ENCODE data around the gene CHMP4B. TPM values are rescaled to one million over a fixed set of nuclear protein-coding genes. Genes with fewer than 3 reads are reported as not detected.

The CHMP4B gene
- total and polyA plus RNA-seq, 2 donors (not counting 1 experiment from before 2014, with no cell fraction given) = 62.3 to 83.9 TPM

- no peak overlapping the region for H3K9ac ChIP-seq (ENCODE audit: low read length)
- H3K4me2 ChIP-seq (replicated peaks; ENCODE audit: low read depth, low read length, poor library complexity, severe bottlenecking) = peak overlapping the region; percentile 47
- ChIA-PET POLR2A (interaction anchor here (1.8 kb wide), 1 partner anchor 47 kb away, joined by 6 read pairs; the partner anchor contains the start of gene CHMP4B), CTCF (interaction anchor here (0.6 to 1.3 kb wide), 4 partner anchors 126 to 285 kb away, joined by 3 to 8 read pairs (median 3); no protein-coding TSS in a partner anchor)
- H2AFZ ChIP-seq (ENCODE audit: insufficient read depth, low read depth, low read length, poor library complexity, severe bottlenecking) = no peak overlapping the region
- Mint-ChIP-seq H3K27ac (peak overlapping the region; percentile 88), H3K9me3 (ENCODE audit: insufficient read depth) (no peaks in the 10 kb centered on the region), H3K4me1 (peaks cover 34% of the 10 kb centered on the region), H3K4me3 (peak overlapping the region; percentile 74), H3K27me3 (no peaks in the 10 kb centered on the region)
- intact Hi-C loops (cut with micrococcal nuclease) = no loop called here
- H3K27ac ChIP-seq (ENCODE audit: low read length in 2 of 2) = peak overlapping the region; percentile 28 to 71
- TF ChIP-seq EZH2 (IDR thresholded peaks at IDR 0.05; ENCODE audit: borderline replicate concordance, insufficient read depth, low read depth, low read length, poor library complexity, severe bottlenecking) (no peak), CTCF (IDR thresholded peaks at IDR 0.05) (no peak)
- peaks cover 25 to 28% of the 10 kb centered on the region in 2 donors for H3K4me1 ChIP-seq (ENCODE audit: control insufficient read depth in 2 of 2, insufficient read depth in 2 of 2, low read length in 2 of 2)
- H4K20me1 ChIP-seq (ENCODE audit: control insufficient read depth, insufficient read depth, low read length, poor library complexity, severe bottlenecking) = no peaks in the 10 kb centered on the region
- DNase-seq (peak; percentile 37), ATAC-seq (ENCODE audit: low read depth) (peak; percentile 37)
- H3K36me3 ChIP-seq (replicated peaks in 1 of 2; ENCODE audit: control extremely low read depth in 1 of 2, control insufficient read depth in 1 of 2, extremely low read depth in 1 of 2, insufficient read depth in 2 of 2, low read length in 1 of 2) = peaks cover 0 to 20% of the 10 kb centered on the region in 2 experiments
- H3K79me2 ChIP-seq (ENCODE audit: control insufficient read depth, insufficient read depth, low read length) = no peaks in the 10 kb centered on the region
- 32% methylated on average over 2 of the region's 4 CpGs for WGBS (ENCODE audit: insufficient coverage)
- no peaks in the 10 kb centered on the region for H3K27me3 ChIP-seq (replicated peaks in 1 of 4; ENCODE audit: control extremely low read depth in 1 of 4, control insufficient read depth in 3 of 4, insufficient read depth in 4 of 4, low read length in 3 of 4)
- no peaks in the 10 kb centered on the region for H3K9me3 ChIP-seq (ENCODE audit: control extremely low read depth in 1 of 3, control insufficient read depth in 2 of 3, insufficient read depth in 1 of 3, low read length in 2 of 3)
- H3K4me3 ChIP-seq (ENCODE audit: control extremely low read depth in 1 of 5, extremely low read depth in 1 of 5, insufficient read depth in 1 of 5, low read depth in 2 of 5, low read length in 4 of 5) = no peak overlapping the region
These were observed 47.5 kb downstream of the CHMP4B start for GRCh38 chr20:33858666-33859065.

DNA sequence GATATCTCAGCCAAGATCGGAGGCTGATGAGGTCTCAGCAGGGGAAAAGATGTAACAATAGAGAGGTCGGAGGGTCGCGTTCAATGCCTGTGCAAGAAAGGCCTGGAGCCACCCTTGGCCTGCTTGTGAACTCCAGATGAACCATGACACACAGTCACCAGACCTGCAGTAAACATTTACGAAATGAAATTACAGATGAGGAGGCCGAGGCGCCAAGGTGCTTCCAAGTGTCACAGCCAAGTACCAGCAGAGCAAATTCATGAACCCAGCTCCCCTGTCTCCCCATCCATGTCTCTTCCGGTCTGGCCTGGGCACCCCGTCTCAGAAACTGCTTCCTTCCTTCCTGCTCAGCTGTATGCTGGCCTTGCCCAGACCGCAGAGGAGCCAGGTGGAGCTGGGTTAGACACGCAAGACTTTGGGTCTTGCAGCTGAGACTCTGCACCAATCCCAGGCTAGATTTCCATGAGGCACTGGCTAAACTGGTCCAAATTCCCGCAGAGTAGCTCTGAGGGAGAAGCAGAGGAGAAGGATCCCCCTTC is 48.1 kb downstream of the CHMP4B start:
- intact Hi-C loops (cut with micrococcal nuclease) = no loop called here
- Mint-ChIP-seq H3K9me3 (ENCODE audit: insufficient read depth) (no peaks in the 10 kb centered on the region), H3K4me3 (peak overlapping the region; percentile 74), H3K4me1 (peaks cover 34% of the 10 kb centered on the region), H3K27me3 (no peaks in the 10 kb centered on the region), H3K27ac (peak overlapping the region; percentile 88)
- no peak overlapping the region for H2AFZ ChIP-seq (ENCODE audit: insufficient read depth, low read depth, low read length, poor library complexity, severe bottlenecking)
- H3K9me3 ChIP-seq (ENCODE audit: control extremely low read depth in 1 of 3, control insufficient read depth in 2 of 3, insufficient read depth in 1 of 3, low read length in 2 of 3) = no peaks in the 10 kb centered on the region
- H3K36me3 ChIP-seq (replicated peaks in 1 of 2; ENCODE audit: control extremely low read depth in 1 of 2, control insufficient read depth in 1 of 2, extremely low read depth in 1 of 2, insufficient read depth in 2 of 2, low read length in 1 of 2) = peaks cover 0 to 14% of the 10 kb centered on the region in 2 experiments
- peak overlapping the region; percentile 28 to 71 for H3K27ac ChIP-seq (ENCODE audit: low read length in 2 of 2)
- CTCF ChIA-PET = interaction anchor here (0.6 to 1.3 kb wide), 4 partner anchors 67 to 284 kb away, joined by 3 to 8 read pairs (median 3); no protein-coding TSS in a partner anchor
- H4K20me1 ChIP-seq (ENCODE audit: control insufficient read depth, insufficient read depth, low read length, poor library complexity, severe bottlenecking) = no peaks in the 10 kb centered on the region
- no peaks in the 10 kb centered on the region for H3K27me3 ChIP-seq (replicated peaks in 1 of 4; ENCODE audit: control extremely low read depth in 1 of 4, control insufficient read depth in 3 of 4, insufficient read depth in 4 of 4, low read length in 3 of 4)
- peak; percentile 64 for ATAC-seq (ENCODE audit: low read depth)
- 37% methylated on average over 11 of the region's 12 CpGs for WGBS (ENCODE audit: insufficient coverage)
- TF ChIP-seq CTCF (IDR thresholded peaks at IDR 0.05) (no peak), EZH2 (IDR thresholded peaks at IDR 0.05; ENCODE audit: borderline replicate concordance, insufficient read depth, low read depth, low read length, poor library complexity, severe bottlenecking) (no peak)
- peak; percentile 59 for DNase-seq
- POLR2A ChIA-PET = interaction anchor here (1.8 kb wide), 1 partner anchor 48 kb away, joined by 6 read pairs; the partner anchor contains the start of gene CHMP4B
- peak overlapping the region; percentile 47 for H3K4me2 ChIP-seq (replicated peaks; ENCODE audit: low read depth, low read length, poor library complexity, severe bottlenecking)
- no peak overlapping the region for H3K9ac ChIP-seq (ENCODE audit: low read length)
- H3K4me3 ChIP-seq (ENCODE audit: control extremely low read depth in 1 of 5, extremely low read depth in 1 of 5, insufficient read depth in 1 of 5, low read depth in 2 of 5, low read length in 4 of 5) = no peak overlapping the region
- H3K4me1 ChIP-seq (ENCODE audit: control insufficient read depth in 2 of 2, insufficient read depth in 2 of 2, low read length in 2 of 2) = peaks cover 25 to 28% of the 10 kb centered on the region in 2 donors
- H3K79me2 ChIP-seq (ENCODE audit: control insufficient read depth, insufficient read depth, low read length) = no peaks in the 10 kb centered on the region

Measured in B cell (primary cell).